Measurements from ENCODE around the gene ACTL7B.

The ACTL7B gene

GRCh38 chr9:108809269-108809668, 46.5 kb downstream of the ACTL7B start:
- Histone ChIP-seq H3K79me2 (ENCODE audit: insufficient read depth, low read length) (no peaks in the 10 kb centered on the region), H3K4me3 (ENCODE audit: low read depth in 1 of 2, low read length in 2 of 2) (no peak overlapping the region), H3K9ac (ENCODE audit: low read depth, low read length) (no peak overlapping the region), H2AFZ (ENCODE audit: low read depth, low read length) (no peak overlapping the region), H3K27ac (ENCODE audit: low read length) (no peak overlapping the region), H3K36me3 (ENCODE audit: insufficient read depth, low read length) (no peaks in the 10 kb centered on the region), H3K4me1 (ENCODE audit: insufficient read depth, low read length) (no peaks in the 10 kb centered on the region), H3K9me3 (ENCODE audit: insufficient read depth, low read length, severe bottlenecking) (no peaks in the 10 kb centered on the region), H3K27me3 (ENCODE audit: insufficient read depth, low read length, poor library complexity) (no peaks in the 10 kb centered on the region), H4K20me1 (ENCODE audit: insufficient read depth, low read length) (no peaks in the 10 kb centered on the region), H3K4me2 (ENCODE audit: insufficient read depth, low read length) (no peak overlapping the region)
- TF ChIP-seq CTCF (IDR thresholded peaks at IDR 0.05; ENCODE audit: borderline replicate concordance, extremely low read depth, low read length, poor library complexity, severe bottlenecking) (no peak), EZH2 (IDR thresholded peaks at IDR 0.05; ENCODE audit: borderline replicate concordance, low read depth, low read length, severe bottlenecking) (no peak)
- ATAC-seq (ENCODE audit: insufficient read depth, low read depth), result no peak
- no peak for DNase-seq
